Epidermal melanocyte (primary cell): Measurements from ENCODE around the gene EFNA3.
A peak's percentile ranks its signal among the peaks of the same experiment; 100 is the strongest.

Experiments
- DNase-seq: peaks from one replicate; pipeline ENCODE4 v3.0.0; 2011; ENCODE audit warnings: low spot score; ENCODE audit not compliant: insufficient read length

The EFNA3 gene, protein sequence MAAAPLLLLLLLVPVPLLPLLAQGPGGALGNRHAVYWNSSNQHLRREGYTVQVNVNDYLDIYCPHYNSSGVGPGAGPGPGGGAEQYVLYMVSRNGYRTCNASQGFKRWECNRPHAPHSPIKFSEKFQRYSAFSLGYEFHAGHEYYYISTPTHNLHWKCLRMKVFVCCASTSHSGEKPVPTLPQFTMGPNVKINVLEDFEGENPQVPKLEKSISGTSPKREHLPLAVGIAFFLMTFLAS

DNA sequence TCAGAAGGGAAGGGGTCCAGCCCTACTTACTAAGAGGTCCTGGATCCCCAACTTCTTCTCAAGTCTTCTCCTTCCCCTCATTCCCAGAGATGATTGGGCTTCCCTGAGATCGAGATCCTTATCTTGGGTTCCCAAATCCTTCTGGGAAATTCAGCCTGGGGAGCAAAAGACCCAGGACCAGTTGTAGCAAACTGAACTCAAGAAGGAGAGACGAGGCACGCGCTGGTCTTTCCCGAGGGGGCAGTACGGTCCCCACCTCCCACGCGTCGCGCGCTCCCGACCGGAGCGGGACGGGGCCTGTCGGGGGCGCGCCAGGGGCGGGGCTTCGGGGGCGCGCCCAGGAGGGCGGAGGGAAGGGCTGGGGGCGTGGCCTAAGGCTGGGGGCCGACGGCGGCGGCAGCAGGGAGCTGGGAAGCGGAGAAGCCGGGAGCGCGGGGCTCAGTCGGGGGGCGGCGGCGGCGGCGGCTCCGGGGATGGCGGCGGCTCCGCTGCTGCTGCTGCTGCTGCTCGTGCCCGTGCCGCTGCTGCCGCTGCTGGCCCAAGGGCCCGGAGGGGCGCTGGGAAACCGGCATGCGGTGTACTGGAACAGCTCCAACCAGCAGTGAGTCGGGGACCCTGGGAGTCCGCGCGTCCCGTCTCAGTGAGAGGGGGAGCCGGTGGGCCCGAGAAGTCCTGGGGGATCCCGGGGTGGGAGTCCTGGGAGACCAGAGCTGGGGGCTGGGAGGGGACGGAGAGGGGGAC lies at the start of gene EFNA3:
EFNA3 (plus strand) TSS at position 369 of the 741 bp plus-strand sequence; CDS start at position 474, 105 bp downstream.
- peak; percentile 89 for DNase-seq

DNA sequence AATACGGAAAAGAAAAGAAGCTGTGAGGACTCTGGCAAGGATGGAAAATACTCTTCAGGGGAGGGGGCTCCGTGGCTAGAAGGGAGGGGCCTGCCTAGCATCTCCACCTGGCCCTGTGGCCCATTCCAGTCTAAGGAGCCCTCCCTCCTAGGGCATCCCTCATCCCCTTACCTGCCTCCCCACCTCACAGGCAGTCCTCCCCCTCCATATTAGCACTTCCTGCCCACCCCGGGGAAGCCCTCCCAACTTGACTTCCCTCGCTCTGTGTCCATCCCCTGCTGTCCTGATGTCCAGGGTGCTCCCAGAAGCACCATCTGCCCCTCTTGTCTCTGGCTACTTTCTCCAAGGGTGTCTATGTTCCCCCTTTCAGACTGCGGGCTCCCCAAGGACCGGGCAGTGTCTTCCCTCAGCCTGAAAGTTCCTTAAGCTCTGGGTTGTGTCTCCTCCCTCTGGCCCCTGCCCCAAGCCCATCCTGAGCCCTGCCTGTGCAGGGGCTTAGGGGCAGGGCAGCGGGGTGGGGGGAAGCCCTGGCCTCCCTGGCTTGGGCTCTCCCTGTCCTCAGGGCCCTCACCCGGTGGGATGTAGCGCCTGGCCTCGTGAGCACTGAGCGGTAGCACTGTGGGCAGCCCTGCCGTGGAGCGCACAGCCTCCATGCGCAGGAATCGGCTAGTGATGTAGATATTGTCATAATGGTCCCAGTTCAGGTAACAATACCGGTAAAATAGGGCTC lies 49.0 kb upstream of the EFNA3 start:
- DNase-seq: no peak

DNA sequence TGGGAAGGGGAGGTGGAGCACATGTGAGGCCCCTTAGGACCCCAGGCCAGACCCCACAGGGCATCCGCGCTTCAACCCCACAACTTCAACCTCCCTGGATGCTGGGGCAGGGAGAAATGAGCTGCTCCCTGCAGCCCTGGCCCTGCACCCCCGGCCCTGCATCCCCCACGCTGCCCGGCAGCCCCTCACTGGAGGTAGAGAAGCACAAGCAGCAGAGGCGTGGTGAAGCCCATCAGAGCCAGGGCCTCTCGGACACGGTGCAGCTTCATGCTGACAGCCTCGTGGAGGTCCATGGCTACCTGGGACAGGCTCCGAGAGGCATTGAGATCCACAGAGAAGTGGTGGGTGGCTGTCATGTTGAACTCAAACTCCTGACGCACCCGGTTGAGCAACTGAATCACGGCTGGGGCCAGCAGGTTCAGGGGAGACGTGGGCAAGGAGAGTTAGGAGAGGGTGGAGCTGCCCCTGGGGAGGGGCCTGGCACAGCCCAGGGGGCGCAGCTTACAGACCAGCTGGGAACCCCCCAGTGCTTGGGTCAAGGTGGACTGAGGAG lies 48.3 kb upstream of the EFNA3 start:
- no peak for DNase-seq

DNA sequence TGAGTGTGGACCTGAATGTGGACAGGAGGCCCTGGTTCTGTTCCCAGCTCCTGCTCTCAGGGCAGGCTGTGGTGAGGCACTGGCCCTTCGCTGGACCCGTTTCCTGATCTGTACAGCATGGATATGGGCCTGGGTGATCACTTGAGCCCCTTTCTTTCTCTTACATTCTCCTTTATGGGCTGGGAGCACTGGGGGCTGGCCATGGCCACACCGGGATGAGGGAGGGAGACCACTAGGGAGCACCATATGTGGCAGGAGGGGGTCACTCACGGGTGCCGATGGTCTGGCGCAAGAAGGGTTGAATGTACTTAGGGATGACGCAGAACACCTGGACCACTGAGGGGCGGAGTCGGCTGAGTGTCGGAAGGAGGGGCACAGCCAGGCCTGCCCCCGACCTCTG lies 47.7 kb upstream of the EFNA3 start:
- no peak for DNase-seq

DNA sequence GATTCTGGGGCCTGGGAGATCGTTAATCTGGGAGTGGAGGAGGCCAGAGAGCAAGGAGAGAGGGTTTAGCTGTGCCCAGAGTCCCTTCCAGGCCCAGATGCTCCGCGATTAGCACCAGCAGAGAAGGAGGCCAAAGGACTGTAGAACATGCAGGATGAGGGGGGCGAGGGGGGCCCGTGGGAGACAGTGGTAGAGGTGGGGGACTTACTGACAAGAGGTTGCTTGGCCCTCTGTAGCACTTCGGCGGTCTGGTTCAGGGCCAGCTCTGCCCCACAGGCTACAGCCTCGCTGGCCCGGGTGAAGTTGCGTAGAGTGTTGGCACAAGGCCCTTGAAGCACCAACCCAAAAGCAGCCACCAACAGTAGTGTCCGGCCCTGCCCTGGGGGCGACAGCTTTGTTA lies 45.8 kb upstream of the EFNA3 start:
- DNase-seq: no peak

DNA sequence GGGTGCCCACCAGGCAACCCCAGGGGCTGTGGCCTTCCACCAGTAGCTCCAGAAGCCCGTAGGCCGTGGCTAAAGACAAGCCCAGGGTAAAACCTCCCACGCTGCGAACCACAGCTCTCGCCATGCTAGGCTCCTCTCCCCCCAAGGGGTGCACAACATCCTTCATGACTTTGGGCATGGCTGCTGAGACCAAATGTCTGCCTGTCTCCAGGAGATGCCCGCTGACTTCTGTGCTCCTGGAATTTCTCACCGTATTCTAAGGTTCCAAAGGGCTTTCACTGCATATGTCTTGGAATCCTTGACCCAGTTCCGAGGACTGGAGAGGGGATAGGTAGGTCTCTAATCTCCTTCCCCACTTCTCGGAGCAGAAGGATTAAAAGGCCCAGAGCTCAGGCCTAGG lies 45.1 kb upstream of the EFNA3 start, which contains the start of the genes DCST1 and DCST2:
DCST1 (plus strand) TSS at position 301 of the 400 bp plus-strand sequence. CDS start 213 bp downstream, outside the sequence.
DCST2 (minus strand) TSS at position 258 of the 400 bp plus-strand sequence; CDS start at position 178, 80 bp downstream.
- no peak for DNase-seq

DNA sequence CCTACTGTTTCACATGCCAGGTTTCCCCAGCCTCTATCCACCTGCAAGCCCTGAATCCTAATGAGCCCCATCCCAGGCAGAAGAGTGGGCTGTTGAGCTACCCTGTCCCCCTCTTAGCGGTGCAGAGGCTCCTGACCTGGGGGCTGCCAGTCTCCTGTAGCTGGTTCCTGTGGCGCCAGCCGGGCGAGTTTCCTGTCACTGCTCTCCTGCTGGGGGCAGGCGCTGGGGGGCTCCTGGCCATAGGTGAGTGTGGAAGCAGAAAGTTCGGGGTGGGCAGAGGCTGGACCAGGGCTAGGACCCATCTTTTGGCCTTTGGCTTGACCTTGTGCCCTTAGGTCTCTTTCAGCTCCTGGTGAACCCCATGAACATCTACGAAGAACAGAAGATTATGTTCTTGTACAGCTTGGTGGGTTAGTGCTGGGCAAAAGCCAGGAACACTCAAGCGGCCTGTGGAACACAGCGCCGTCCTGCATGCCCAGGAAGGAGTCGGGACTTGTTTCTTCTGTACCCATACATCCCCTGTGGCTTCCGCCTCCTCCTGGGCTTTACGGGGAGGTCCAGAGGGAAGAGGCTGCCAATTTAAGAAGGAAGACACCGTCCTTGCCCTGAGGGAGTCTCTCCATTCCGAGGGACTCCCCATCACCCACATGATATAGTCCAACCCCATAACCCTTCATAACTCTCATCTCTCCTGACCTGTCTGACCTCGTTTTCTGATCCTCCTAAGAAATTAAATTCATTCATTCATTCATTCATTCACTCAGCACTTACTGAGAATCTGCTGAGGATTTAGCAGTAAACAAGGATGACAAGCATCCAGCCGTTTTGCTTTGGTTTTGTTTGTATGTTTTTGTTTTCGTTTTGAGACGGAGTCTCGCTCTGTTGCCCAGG lies 44.1 kb upstream of the EFNA3 start:
- DNase-seq: no peak

DNA sequence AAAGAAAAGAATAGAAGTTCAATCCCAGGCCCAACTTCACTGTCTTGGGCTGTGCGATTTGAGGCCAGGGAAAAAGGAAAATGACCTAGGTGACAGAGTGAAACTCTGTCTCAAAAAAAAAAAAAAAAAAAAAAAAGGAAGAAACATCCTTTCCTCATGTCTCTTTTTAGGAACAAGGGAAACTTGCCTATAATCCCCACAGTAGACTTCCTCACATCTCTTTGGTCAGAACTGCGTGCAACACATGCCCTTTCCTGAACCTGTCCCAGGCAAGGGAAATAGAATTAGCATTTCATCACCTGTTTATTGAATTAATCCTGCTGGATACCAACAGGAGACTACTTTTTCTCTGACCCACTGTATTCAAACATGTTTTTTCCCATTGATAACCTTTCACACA lies 42.7 kb upstream of the EFNA3 start:
- no peak for DNase-seq

DNA sequence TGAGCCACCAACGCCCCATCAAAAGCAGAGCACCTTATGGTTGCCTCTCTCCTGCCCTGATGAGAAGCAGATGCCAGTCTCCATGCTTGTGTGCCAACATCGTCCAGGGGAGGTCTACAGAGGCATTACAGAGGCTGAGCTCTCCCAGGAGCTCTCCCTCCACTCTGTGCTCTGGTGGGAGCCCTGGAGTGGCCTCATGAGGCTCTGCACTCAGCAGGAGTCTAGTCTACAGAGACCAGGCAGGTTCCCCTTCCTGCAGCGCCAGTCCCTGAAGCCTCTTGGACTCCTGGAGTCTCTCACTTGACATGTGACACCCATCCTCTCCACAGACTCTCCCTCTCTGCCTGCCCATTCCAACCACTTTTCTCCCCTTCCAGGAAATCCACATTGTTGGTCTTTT lies 41.6 kb upstream of the EFNA3 start:
- no peak for DNase-seq

DNA sequence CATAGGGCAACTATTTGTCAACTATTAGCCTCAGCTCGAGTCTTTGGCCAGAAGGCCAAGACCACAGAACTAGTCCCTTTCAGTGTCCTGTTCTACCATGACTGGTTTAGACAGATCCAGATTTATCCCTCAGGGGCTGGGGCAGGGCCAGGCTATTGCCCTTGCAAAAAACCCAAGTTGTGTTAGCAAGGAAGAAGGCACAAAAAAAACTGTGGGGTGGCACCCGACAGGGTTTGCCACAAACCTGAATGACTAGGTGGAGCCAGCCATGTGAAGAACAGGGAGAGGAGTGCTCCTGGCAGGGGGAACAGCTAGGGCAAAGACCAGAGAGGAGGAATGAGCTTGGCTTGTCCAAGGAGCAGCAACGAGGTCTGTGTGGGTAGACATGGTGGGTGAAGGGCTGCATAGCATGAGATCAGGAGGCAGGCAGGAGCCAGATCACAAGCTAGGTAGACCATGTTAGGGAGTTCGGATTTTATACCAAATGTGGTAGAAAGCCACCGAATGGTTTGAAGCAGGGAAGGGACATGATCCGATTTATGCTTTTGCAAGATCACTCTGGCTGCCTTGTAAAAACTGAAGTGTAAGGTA lies 40.7 kb upstream of the EFNA3 start:
- no peak for DNase-seq

DNA sequence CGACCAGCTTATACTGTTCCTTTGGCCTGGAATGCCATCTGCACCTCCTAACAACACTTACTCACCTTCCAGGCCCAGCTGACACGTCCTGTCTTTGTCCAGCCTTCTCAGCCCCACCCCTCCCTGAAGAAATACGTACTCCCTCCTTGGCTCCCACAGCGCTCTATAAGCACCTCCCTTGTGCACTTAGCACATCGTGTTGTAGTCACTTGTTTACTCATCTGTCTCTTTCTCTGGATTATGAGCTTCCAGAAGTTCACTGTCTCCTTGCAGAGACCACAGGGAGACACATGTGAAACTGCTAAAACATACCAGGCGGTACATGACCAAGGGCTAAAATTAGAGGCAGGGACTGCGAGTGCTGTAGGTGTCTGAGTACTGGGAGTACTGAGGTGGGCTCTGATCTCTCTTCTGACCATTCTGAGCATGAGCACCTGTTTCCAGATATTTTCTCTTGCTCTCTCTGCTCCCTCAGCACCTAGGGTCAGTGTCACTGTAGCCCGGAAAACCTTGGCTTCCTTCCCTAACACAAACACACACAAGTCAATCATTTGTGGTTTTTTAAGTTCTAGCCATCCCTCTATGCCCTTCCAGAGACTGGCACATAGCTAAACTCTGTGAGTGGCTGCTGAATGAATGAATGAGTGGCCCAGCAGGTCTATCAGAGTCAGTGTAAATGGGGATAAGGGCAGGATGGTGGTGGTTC lies 39.9 kb upstream of the EFNA3 start:
- DNase-seq: no peak

DNA sequence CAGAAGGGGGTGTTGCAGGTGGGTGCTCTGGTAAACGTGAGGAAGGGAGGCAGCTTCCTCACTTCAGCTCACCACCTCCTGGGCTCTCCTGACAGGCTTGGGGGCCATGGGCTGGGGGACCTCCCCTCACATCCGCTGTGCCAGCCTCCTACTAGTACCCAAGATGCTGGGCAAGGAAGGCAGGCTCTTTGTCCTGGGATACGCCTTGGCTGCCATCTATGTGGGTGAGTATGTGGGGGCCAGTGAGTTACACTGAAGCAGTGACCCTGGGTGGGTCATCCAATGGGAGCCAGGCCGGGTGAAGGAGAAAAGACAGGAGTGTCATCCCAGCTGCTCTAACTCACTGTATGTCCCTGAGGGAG lies 39.3 kb upstream of the EFNA3 start:
- DNase-seq: no peak

DNA sequence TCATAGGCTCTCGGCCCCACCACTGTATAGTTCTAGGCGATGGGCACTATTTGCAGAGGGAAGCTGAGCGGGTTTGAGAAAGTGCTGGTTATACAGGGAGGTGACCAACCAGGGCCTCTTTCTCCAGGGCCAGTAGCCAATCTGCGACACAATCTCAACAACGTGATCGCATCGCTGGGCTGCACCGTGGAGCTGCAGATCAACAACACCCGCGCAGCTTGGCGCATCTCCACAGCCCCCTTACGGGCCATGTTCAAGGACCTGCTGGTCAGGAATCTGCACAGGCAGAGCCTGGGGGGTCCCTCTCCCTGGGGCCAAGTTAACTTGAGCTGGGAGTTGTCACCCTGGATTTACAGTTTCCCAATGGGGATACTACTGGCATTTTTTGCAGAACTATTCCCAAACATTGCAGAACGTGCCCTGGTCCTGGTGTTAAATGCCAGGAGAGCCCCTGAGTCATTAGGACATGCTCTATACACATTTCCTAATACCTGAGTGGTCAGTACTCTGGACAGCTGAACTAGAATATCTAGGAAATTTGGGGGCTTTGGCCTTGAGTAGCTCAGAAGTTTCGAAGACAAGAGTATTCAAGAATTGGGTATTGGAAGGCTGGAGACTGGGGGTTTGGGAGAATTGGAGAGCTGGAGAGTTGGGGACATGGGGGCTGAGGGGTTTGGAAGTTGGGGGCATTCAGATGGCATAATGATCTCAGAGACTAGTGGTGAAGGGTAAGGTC lies 38.1 kb upstream of the EFNA3 start:
- no peak for DNase-seq

DNA sequence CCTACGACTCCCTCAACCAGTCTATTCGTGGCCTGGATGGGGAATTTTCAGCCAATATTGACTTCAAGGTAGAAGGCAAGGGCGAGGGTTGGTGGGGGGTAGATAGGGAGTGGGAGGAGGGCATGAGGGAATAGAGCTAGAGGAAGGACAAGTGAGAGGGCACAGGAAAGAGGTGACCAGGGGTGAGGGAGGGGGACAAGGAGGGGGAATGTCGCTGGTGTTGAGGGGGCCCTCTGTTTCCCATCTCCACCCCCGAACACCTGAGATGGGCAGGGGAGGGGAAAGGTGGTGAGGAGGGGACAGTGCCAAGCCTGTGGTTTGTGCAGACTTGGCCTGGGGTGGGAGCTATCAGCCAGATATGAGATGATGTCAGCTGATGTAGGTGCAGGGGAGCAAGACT lies 35.8 kb upstream of the EFNA3 start:
- DNase-seq: no peak

DNA sequence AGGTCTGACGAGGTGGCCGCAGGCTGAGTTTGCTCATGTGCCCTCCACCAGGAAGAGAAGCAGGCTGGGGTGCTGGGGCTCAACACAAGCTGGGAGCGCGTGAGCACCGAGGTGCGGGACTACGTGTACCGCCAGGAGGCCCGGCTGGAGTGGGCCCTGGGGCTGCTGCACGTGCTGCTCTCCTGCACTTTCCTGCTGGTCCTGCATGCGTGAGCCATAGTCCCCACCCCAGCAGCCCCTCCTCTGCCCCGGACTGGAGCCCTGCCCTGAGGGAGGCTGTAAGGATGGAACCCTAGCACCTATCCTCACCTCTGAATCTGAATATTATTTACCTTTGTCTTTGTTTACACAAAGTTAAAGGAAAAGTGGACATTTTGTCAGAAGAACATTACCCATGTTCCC lies 35.3 kb upstream of the EFNA3 start:
- DNase-seq: no peak

DNA sequence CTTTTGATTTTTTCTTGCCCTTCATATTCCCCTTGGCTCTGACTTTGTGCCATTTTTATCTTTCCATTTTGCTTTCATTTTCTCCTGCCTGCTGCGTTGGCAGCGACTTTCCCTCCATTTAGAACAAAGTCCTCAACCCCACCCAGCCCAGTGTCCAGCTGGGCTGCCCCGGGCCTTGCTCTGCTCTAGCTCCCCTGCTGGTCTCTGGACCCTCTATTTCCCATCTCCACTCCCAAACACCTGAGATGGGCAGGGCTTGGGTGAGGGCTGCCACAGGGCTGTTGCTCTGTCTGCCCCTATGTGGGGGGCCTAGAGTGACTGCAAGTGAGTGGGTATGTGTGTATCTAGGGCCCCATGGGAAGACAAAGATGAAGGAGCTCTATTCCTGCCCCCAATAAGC lies 34.8 kb upstream of the EFNA3 start:
- DNase-seq: no peak

DNA sequence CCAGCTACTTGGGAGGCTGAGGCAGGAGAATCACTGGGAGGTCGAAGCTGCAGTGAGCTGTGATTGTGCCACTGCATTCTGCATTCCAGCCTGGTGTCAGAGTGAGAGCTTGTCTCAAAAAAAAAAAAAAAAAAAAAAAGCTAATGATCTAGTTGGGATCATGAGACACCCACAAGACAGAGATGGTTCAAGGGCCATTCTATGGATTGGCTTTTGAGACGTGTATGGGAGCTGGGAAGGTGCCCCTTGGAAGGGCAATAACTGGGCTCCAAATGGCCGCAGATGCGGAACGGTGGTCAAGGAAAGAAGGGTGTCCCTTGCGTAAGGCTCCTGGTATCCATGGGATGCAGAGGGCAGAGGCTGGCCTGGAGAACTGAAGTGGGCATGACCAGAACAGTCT lies 34.3 kb upstream of the EFNA3 start:
- no peak for DNase-seq

DNA sequence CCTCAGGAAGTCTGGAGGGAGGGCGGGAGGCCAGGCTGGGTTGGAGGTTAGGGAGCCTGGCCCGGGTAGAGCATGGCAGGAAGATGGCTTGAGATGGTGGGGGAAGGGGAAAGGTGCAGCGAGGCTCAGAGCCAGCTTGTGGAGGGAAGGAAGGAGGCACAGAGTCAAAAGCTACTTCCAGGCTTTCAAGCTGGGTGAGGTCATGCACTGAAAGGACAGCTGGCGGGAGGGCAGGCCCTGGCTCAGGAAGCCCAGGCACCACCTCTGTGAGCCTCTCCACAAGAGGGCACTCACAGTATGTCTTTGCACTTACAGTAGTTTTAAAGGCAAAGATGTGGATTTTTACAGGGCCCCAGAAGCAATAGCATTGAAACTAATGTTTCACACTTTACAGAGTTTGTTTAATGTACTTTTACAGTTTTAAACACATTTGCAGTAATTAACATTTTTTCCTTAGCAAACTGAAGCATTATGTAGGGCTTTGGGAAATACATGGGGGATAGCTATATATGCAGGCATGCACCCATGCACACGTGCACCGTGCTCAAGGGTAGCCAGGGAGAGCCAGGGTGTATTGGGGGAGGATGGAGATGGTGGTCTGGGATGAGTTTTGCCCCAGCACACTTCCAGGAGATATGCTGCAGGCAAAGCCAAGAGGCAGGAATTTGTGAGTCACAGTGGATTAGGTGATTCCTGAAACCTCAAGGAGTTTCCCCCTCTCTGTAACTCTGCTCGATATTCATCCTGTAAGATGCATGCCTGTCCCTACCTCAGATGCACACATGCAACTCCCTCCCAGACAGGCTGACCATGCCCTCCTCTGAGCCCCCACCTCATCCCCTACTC lies 33.6 kb upstream of the EFNA3 start:
- peak; percentile 93 for DNase-seq
